HG03095 (cell line): ENCODE measurements around the gene UNC5A.

Experiments used
- ATAC-seq: cut with Tn5 transposase; IDR thresholded peaks from one replicate; pipeline ENCODE4 v1.9.1; 2021; ENCODE audit warnings: moderate library complexity; ENCODE audit not compliant: unreplicated experiment

Gene UNC5A

DNA sequence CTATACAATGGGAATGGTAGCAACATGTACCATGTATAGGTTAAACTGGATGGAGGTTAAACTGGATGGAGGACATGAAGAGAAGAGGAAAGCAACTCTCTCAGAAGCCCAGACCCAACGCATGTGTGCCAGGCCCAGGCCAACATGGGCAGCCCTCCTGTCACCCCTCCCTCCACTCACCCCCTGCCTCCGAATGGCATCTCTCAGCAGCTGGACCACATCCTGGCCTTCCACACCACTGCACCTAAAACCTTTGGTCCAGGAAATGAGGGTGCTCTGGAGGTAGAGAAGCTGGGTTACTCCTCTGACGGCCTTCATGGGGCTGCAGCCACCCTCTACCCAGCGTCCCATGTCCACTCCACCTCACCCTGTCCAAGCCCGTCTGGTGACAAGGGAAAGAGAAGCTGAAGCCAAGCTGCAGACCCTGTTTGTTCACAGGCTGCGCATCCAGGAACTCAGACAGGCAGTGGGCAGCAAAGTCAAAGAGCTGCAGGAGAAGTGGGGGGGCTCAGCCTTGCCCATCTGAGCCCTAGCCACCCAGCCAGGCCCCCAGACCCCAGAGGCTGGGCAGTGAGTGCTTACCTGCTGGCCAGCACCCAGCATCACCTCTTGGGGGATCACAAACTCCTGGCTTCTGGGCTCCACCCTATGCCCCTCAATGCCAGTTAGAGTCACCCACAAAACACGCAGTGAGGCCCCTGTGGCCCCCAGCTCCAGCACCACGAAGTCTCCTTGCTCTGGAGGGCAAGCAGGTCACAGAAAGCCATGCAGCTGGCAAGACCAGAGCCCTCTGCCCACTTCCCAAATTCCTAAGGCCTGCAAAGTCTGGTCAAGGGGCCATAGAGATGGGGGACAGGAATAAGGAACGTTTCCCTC, 80.3 kb downstream of the UNC5A start:
- no peak for ATAC-seq

DNA sequence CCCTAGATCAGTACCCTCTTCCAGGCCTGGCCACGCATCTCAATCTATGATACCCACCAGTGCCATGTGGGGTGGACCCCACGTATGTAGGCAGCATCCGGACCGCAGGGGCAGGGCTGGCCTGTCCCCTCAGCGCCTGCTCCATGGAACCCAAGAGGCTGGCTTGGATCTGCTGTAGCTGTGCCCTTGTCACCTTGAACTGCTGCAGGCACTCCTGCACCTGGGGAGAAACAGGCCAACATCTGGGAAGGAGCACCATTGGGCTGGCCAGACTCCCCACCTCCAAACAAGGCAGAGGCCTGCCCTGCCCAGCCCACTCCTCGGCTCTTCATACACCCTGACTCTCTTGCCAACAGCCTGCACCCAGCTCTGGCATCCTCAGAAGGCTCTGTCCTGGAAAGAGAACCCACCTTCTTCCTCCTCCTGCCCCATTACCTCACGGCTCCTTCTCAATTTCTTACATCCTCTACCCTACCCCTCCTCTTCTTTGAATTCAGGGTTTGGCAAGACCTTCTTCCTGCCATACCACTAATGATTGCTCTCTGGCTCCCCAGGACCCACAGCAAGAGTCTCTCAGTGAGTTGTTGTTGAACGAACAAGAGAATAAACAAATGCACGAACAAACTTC, 81.1 kb downstream of the UNC5A start:
- no peak for ATAC-seq

- no peak for ATAC-seq
Measured at GRCh38 chr5:176892663-176893062, 82.3 kb downstream of the UNC5A start.

- ATAC-seq, result no peak
Measured at GRCh38 chr5:176894298-176894697, 83.9 kb downstream of the UNC5A start.

DNA sequence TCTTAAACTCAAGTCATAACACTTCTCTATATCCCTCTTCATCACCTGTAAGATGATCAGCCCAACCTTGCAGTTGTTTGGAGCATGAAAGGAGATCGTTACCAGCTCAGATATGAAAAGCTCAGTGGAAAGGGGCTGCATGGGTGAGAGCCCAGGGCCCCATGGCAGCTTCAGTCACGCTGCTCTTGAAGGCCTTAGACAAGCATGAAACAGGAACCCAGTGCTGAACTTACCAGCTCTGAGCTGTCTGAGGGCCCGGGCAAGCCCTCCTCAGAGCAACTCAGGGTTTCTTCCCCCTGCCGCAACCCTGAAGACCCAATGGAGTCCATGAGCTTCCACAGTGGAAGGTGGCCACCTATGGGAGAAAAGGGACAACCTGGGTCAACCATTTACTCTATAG, 85.5 kb downstream of the UNC5A start:
- no peak for ATAC-seq

DNA sequence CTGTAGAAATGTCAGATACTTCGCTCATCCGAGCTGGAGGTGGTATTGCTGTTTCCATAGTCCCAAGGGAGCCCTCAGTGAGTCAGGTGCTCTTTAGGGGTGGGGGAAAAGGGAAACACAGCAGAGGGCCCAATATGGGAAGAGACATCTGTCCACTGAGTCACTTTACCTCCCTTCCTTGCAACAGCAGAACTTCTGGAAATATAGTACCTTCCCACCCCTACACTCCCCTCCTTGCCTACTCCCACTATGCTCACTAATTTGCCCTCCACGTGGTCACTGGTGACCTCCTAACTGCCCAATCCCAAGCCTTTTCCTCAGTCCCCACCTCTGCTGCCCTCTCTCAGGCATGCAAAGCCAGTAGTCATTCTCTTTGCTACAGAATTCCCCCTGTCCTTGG, 86.9 kb downstream of the UNC5A start:
- no peak for ATAC-seq

DNA sequence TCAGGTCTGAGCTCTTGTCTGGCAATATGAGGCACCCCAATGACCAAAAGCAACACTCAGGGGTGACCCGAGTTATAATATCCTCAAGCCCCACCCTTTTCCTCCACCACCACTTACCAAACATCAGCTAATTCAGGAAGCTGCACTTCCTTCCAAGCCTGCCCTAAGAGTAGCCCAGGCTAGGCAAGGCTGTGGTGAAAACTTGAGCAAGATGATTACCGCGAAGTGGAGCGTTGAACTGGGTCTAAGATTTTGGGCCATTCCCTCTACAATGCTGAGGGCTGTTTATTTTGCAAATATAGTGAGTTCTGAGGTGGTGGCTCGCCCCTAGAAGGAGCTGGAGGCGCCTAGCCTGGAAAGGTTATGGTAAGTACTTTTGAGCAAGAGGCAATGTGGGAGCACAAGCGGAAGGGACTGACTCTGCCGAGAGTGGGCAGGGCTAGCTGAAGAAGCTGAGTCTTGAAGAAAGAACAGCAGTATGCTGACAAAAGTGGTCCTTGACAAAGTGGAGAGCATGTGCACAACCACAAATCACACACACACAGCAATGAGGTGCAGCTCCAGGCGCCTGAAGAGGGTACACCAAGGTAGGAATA, 89.0 kb downstream of the UNC5A start, which contains the start of gene HK3:
Gene HK3 (minus strand): TSS at position 51 of the 596 bp plus-strand sequence. CDS start 3,187 bp downstream, outside the sequence.
- ATAC-seq, result no peak

DNA sequence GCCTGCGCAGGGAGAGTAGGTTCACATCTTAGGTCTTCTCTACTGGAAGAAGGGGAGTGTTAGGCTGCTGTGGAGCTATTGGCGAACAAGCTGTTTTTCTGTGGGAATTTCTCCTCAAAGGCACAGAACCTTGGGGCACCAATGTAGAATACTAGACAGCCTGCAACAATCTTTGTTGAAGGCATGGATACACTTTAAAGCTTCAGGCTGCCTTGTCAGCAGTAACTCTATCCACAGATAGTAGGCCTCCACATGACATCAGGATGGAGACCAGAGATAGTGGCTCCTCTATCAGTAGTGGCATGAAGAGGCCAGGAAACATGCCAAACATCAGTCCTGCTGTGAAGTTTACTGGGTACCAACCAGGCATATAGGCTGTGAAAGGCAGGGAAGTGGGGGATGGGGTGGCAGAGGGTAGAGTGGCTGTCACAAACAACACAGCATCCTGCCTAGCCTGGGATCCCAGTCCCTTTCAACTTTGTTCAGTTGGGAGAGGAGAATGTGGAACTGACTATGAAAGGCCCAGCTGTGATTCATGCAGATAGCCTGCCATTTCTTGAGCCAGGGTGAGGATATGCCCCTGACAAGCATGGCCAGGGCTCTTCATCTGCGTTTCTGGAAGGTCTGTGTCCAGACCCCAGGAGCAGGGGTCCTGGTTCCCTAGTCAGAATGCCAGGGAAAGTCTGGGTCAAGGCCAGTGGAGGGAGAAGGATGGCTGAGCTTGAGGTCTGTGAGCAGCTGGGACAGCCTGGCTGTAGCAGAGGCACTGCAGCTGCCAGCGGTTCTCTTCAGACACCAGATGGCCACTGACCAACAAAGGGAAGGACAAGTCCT, 89.8 kb downstream of the UNC5A start:
- ATAC-seq, result no peak

DNA sequence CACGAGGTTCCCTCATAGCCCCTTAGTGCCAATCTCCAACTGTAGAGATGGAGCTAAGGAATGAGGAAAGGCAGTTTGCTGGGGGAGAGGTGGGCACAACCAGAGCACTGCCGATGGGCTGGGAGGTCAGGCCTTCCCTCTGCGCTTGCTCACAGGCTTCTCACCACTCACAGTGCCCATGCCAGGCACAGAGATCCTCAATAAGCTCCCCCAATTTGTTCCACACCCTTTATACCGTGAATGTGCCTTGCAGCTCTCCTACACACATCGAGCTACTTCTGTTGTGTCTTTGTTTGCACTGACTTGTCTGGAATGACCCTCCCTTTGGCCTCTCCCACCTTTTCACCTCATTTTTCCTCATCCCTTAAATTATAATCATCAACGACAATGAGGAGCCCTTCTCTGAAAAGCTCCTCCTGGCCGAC, 90.4 kb downstream of the UNC5A start:
- ATAC-seq, result no peak

- peak; percentile 68 for ATAC-seq
Measured at GRCh38 chr5:176901260-176902101, 91.1 kb downstream of the UNC5A start.

- no peak for ATAC-seq
Measured at GRCh38 chr5:176902102-176902814, 91.9 kb downstream of the UNC5A start.

GRCh38 chr5:176902911-176903664, 92.7 kb downstream of the UNC5A start:
- no peak for ATAC-seq

GRCh38 chr5:176904276-176904675, 93.9 kb downstream of the UNC5A start:
- no peak for ATAC-seq

DNA sequence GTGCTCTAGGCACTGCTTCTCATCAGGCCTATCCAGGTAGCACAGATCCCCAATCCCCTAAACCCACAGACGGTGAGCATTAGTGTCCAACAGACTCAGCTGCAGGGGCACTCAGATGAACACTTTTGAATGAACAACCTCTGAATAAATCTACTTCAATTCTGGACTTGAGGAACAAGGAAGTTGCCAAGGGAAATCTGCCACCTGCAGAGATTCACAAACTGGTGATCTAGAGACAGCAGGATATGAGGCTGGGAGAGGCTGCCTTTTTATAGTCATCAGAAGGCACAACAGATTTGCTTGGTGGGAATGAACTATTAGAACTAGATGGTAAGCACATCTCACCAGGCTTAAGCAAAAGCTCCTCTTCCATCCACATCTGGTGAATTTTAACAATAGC, 95.8 kb downstream of the UNC5A start:
- ATAC-seq, result no peak

DNA sequence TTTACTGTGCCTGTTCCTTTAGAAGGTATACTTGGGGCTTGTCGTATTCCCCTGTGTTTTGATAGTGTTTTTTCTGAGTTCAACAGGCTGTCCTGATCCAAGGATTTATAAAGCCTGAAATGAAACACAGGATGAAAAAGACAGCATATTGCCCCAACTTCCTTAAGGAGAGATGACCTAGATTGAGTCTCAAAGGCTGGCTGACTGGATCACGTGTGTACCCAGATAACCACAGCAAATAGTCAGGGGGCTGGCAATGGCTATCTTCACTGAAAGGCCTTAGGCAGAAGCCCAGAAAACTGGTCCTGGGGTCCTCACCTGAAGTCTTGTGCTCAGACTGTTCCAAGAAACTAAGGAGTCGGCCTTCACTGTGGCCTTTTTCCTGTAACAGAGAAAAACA, 96.4 kb downstream of the UNC5A start:
- ATAC-seq, result no peak

- ATAC-seq, result no peak
Measured at GRCh38 chr5:176908675-176909368, 98.5 kb downstream of the UNC5A start.

- ATAC-seq, result no peak
Measured at GRCh38 chr5:176912115-176912514, 101.8 kb downstream of the UNC5A start.

DNA sequence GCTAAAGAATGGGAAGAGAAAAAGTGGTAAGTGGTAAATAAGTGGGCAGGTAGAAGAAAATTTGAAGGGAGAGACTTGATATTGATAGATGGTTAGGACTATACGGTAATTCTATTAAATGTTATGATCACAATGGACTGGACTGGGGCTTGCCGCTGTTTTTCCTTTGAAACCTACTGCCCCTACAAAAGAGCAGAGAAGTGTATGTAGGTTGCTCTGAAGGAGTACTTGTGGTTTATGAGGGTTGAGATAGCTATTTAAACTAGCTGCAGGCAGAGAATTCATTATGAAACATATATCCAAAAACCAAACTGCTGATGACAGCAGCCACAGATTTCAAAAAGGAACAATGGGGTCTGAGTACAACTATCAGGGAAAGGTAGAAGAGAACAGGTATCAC, 105.5 kb downstream of the UNC5A start:
- ATAC-seq, result no peak
